Bronchial epithelial cell (primary cell): ENCODE measurements around the gene CFAP157. TPM values are rescaled to one million over a fixed set of nuclear protein-coding genes. Genes with fewer than 3 reads are reported as not detected.

Source experiments
- DNase-seq: peaks from one replicate; pipeline ENCODE4 v3.0.0-alpha.2; 2010; ENCODE audit warnings: low read depth
- FAIRE-seq: peaks from 2 replicates; lab custom pipeline; 2011; peaks lifted over from hg19 to GRCh38; lab: Jason Lieb, UNC
- H3K27me3 ChIP-seq: 2 replicates; pipeline ENCODE4 v1.5.1; 2011; ENCODE audit warnings: low read length; ENCODE audit not compliant: control insufficient read depth, insufficient read depth
- H3K36me3 ChIP-seq: 2 replicates; pipeline ENCODE4 v1.5.1; 2011; ENCODE audit warnings: low read length; ENCODE audit not compliant: control insufficient read depth, insufficient read depth
- H3K4me3 ChIP-seq: 2 replicates; pipeline ENCODE4 v1.5.1; 2011; ENCODE audit warnings: mild to moderate bottlenecking, low read depth, low read length, control low read depth
- total RNA-seq: library from RNA; depleted of rRNA; stranded (reverse); fragments of >200 nt; gene quantifications from 2 replicates; pipeline ENCODE4 v1.2.1, GENCODE V29; 2014
- TF ChIP-seq, protein P1 (sequence below): IDR thresholded peaks from 2 replicates; pipeline ENCODE4 v1.5.1; 2011; ENCODE audit warnings: mild to moderate bottlenecking, moderate library complexity, low read length, control low read depth, inconsistent platforms; ENCODE audit not compliant: insufficient read depth, severe bottlenecking

The CFAP157 gene
- total RNA-seq, 1 donor from 2014 or later: not detected

DNA sequence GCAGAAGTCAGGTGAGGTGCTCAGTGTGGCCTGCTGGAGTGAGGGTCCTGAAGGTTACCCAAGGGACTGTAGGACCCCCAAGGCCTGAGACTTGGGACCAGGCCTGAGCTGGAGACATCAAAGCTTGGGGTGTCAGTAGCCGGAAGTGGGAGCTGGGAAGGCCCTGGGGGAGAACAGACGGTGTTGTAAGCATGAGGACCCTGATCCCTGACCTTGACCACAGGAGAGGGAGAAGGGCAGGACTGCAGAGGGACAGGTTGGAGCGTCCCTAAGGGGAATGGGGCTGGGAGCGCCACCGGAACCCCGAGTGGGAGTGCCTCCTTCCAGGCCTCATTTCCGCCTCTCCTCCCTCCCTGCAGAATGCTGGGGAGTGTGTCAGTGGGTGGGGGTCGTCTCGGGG is 9.6 kb downstream of the CFAP157 start:
- DNase-seq: no peak
- TF ChIP-seq, protein P1, sequence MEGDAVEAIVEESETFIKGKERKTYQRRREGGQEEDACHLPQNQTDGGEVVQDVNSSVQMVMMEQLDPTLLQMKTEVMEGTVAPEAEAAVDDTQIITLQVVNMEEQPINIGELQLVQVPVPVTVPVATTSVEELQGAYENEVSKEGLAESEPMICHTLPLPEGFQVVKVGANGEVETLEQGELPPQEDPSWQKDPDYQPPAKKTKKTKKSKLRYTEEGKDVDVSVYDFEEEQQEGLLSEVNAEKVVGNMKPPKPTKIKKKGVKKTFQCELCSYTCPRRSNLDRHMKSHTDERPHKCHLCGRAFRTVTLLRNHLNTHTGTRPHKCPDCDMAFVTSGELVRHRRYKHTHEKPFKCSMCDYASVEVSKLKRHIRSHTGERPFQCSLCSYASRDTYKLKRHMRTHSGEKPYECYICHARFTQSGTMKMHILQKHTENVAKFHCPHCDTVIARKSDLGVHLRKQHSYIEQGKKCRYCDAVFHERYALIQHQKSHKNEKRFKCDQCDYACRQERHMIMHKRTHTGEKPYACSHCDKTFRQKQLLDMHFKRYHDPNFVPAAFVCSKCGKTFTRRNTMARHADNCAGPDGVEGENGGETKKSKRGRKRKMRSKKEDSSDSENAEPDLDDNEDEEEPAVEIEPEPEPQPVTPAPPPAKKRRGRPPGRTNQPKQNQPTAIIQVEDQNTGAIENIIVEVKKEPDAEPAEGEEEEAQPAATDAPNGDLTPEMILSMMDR: no peak
- FAIRE-seq: no peak
- Histone ChIP-seq H3K27me3 (no peaks in the 10 kb centered on the region), H3K36me3 (peaks cover 3% of the 10 kb centered on the region), H3K4me3 (no peak overlapping the region)

DNA sequence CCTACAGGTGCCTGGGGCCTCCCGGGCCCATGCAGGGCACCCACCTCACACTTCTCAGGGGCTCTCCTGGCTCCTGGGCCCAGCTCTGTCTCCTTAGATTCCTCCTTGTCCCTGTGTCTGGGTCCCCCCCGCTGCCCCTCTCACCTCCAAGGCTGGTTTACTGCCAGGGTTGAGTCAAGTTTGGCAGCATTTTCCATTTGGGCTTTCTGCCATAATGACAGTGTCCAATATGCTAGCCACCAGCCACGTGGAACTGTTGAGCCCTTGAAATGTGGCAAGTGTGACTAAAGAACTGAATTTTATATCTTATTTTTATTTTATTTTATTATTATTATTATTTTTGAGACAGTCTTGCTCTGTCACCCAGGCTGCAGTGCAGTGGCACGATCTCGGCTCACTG is 11.0 kb downstream of the CFAP157 start:
- Histone ChIP-seq H3K36me3 (no peaks in the 10 kb centered on the region), H3K4me3 (no peak overlapping the region), H3K27me3 (no peaks in the 10 kb centered on the region)
- FAIRE-seq (no peak), DNase-seq (no peak)
- TF ChIP-seq, protein P1: no peak

DNA sequence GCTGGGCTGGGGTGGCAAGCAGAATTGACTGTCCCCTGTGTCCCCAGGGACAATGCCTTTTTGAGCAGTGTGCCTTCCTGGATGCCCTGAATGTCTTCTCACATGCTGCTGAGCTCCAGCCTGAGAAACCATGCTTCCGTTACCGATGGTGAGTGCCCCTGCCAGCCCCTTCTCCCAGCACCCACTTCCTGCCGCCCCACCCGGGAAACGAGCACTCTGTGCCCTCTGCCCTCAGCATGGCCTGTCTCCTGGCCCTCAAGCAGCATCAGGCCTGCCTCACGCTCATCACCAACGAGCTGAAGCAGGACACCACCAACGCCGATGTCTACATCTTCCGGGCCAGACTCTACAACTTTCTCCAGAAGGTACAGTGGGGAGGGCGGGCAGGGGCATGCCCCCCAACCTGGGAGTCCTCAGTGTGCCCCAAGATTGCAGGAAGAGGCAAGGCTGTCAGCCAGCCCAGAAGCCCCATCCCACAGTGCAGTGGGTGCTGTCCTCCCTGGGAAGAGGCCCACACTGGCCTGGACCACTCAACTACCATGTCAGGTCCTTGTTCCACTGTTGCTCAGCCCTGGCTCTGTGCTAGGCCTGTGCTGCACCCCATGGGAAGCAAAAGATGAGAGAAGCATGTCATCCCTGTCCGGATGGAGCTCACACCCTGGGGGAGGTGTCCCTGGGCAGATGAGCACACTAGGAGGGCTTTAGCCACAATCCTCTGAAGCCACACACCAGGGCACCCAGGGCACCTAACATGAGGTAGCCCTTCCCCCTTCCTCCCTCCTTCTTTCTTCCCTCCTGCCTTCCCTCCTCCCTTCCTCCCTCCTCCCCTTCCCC is 13.5 kb downstream of the CFAP157 start:
- no peak overlapping the region for H3K4me3 ChIP-seq
- TF ChIP-seq, protein P1: no peak
- no peaks in the 10 kb centered on the region for H3K36me3 ChIP-seq
- FAIRE-seq (peak; percentile 50), DNase-seq (no peak)
- H3K27me3 ChIP-seq: no peaks in the 10 kb centered on the region

DNA sequence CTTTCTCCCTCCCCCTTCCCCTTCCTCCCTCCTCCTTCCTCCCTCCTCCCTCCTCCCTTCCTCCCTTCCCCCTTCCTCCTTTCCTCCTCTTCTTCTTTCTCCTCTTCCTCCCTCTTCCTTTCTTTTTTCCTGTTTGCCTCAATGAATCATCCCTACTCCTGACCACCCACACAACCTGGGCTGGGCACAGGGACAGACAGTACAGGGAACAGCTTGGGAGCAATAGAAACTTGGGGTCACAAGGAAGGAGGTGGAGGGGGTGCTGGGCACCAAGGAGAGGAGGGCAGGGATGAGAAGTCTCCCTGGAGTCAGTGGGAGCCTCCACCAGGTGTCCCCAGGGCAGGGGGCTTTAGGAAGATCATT is 14.1 kb downstream of the CFAP157 start:
- H3K4me3 ChIP-seq: no peak overlapping the region
- H3K36me3 ChIP-seq: no peaks in the 10 kb centered on the region
- FAIRE-seq (no peak), DNase-seq (peak; percentile 19)
- TF ChIP-seq, protein P1: no peak
- no peaks in the 10 kb centered on the region for H3K27me3 ChIP-seq

DNA sequence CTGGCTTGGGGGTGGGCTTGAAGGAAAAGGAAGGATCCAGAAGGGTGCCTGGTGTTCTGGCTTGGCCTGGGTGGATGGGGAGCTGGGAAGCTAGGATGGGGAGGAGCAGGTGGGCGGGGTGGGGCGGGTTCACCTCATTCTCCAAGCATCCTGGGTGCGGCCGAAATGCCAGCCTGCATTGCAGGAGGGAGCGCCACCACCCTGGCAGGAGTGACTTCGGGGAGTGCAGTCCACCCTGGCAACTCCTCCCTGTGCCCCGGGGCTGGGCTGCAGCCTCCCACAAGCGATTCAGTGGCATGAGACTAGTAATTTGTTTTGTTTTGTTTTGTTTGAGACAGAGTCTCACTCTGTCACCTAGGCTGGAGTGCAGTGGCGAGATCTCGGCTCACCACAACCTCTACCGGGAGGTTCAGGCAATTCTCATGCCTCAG is 14.6 kb downstream of the CFAP157 start:
- no peak overlapping the region for H3K4me3 ChIP-seq
- FAIRE-seq (no peak), DNase-seq (peak; percentile 52)
- H3K36me3 ChIP-seq: no peaks in the 10 kb centered on the region
- TF ChIP-seq, protein P1: no peak
- H3K27me3 ChIP-seq: no peaks in the 10 kb centered on the region
